Panc1 (cell line): ENCODE measurements around the gene MYBPH.

ENCODE experiments used
- POLR2AphosphoS5 ChIP-seq: IDR thresholded peaks from 2 replicates; pipeline ENCODE4 v1.6.1; 2012; ENCODE audit warnings: mild to moderate bottlenecking, low read depth, low read length, moderate library complexity
- SIN3A ChIP-seq: IDR thresholded peaks from 2 replicates; pipeline ENCODE4 v1.6.1; 2012; ENCODE audit warnings: low read depth, mild to moderate bottlenecking, low read length, moderate library complexity, borderline replicate concordance; ENCODE audit not compliant: insufficient read depth
- TF ChIP-seq, protein P1 (sequence below): fragments of 450-650 bp; IDR thresholded peaks from 2 replicates; pipeline ENCODE4 v1.5.1; 2017; ENCODE audit warnings: mild to moderate bottlenecking
- TF ChIP-seq, protein P2 (sequence below), 2 experiments: IDR thresholded peaks; 2 replicates each; pipeline ENCODE4 v1.6.1; 2011 to 2012; ENCODE audit warnings: low read depth in 2 of 2, control low read depth in 1 of 2, low read length in 1 of 2, mild to moderate bottlenecking in 1 of 2, moderate library complexity in 1 of 2; ENCODE audit not compliant: insufficient read depth in 1 of 2

DNA sequence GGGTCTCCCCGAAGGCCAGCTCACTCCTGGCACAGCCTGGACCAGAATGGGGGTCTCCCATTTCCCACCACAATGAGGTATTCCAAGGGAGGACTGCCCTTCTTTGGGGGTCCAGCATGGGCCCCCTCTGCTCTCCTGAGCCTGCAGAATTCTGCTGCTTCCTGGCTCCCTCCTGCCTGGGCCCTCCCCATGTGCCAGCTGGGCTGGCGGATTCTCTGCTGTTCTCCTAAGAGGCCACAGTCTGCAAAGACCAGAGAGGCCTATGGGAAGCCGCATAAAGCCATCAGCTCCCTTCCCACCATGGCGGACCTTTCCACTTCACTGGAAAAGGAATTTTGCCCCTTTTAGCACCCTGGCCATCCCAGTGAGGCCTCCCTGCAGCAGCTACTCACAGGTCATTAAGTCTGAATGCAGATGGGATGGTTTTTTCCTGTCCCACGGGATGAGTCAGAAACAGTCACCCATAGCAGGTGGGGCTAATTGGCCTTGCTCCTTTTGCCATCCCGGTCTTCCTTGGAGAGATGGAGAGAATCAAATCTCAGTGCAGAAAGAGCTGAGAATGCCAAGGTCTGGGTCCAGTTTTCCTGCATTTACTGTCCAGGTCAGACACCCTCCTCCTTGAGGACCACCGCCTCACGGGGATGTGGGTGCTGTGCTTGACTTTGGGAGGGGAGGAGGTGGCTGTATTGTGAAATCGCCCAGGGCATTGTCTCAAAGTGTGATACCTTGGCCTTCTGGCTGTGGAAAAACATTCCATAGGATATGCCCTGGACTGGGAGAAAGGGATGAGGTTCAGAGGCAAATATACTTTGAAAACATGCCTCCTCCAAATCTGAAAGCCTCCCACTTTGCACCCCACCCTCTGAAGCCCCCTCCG is 23.2 kb downstream of the MYBPH start:
- TF ChIP-seq, protein P1, sequence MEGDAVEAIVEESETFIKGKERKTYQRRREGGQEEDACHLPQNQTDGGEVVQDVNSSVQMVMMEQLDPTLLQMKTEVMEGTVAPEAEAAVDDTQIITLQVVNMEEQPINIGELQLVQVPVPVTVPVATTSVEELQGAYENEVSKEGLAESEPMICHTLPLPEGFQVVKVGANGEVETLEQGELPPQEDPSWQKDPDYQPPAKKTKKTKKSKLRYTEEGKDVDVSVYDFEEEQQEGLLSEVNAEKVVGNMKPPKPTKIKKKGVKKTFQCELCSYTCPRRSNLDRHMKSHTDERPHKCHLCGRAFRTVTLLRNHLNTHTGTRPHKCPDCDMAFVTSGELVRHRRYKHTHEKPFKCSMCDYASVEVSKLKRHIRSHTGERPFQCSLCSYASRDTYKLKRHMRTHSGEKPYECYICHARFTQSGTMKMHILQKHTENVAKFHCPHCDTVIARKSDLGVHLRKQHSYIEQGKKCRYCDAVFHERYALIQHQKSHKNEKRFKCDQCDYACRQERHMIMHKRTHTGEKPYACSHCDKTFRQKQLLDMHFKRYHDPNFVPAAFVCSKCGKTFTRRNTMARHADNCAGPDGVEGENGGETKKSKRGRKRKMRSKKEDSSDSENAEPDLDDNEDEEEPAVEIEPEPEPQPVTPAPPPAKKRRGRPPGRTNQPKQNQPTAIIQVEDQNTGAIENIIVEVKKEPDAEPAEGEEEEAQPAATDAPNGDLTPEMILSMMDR = no peak
- TF ChIP-seq, protein P2, sequence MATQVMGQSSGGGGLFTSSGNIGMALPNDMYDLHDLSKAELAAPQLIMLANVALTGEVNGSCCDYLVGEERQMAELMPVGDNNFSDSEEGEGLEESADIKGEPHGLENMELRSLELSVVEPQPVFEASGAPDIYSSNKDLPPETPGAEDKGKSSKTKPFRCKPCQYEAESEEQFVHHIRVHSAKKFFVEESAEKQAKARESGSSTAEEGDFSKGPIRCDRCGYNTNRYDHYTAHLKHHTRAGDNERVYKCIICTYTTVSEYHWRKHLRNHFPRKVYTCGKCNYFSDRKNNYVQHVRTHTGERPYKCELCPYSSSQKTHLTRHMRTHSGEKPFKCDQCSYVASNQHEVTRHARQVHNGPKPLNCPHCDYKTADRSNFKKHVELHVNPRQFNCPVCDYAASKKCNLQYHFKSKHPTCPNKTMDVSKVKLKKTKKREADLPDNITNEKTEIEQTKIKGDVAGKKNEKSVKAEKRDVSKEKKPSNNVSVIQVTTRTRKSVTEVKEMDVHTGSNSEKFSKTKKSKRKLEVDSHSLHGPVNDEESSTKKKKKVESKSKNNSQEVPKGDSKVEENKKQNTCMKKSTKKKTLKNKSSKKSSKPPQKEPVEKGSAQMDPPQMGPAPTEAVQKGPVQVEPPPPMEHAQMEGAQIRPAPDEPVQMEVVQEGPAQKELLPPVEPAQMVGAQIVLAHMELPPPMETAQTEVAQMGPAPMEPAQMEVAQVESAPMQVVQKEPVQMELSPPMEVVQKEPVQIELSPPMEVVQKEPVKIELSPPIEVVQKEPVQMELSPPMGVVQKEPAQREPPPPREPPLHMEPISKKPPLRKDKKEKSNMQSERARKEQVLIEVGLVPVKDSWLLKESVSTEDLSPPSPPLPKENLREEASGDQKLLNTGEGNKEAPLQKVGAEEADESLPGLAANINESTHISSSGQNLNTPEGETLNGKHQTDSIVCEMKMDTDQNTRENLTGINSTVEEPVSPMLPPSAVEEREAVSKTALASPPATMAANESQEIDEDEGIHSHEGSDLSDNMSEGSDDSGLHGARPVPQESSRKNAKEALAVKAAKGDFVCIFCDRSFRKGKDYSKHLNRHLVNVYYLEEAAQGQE (IDR thresholded peaks at IDR 0.05; ENCODE audit: insufficient read depth in 1 of 2, low read depth in 2 of 2, low read length in 1 of 2) = no peak
- TF ChIP-seq POLR2AphosphoS5 (no peak), SIN3A (no peak)
